ENCODE results near the gene KRT222.

Gene KRT222

DNA sequence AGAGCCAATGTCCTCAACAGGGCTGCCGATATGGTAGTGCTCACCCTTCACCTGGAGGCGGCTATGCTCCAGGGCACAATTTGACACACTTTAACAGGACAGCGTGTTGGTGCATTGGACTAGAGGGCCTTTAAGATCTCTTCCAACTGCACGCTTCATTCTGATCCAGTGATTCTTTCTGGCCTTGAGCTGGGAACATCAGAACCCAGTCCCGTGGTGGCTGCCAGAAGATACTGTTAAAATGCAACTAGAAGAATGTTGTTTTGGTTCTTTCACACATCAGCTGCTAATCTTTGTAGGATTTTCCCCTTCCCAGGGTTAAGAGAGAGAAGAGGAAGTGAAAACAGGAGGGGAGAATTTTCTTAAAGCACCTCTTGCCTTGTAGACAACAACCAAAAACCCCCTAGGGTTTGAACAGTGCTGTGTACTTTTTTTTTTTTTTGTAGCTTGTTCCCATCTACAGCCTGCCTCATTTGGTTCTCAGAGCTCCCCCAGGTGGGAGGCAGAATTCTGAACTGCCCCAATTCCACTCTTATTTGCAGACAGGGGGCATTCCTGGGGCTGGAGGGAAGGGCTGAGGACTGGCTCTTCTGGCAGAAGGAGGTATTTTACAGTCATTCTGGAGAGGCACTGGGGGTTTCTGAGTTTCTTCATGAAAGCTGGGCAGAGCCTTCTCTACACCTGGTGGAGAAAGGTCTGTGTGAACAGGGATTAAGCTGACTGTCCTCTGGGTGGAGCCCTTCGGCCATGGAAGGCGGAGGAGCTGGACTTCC is 49.7 kb downstream of the KRT222 start:
- DNase-seq (ENCODE audit: low spot score): no peak

DNA sequence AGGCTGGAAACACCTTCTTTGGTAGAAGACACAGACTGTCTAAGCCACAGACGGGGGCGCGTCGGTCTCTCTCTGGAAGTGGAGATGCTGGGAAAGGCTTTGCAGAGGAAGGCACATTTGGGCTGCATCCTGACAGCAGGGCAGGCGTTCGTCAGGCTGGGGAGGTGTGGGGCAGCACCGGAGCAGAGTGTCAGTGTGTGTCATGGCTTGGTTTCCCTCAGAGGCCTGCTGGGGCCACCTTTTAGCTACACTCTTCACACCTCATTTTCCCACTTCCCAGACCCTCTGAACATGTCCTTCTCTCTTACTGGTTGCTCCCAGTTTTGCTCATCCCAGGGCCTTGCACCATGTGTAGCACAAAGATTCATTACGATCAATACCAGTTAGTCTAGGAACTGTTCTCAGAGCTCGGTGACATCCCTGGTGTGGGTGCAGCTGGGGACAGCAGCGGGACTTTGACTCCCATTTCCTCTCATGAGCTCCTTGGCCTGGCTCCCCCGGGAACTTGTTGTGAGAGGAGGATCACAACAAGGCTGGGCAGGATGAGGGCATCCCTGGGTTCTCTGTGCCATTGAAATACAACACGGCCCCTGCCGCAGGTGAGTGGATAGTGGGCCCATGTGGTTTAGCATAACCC is 50.4 kb downstream of the KRT222 start:
- DNase-seq (ENCODE audit: low spot score): no peak

DNA sequence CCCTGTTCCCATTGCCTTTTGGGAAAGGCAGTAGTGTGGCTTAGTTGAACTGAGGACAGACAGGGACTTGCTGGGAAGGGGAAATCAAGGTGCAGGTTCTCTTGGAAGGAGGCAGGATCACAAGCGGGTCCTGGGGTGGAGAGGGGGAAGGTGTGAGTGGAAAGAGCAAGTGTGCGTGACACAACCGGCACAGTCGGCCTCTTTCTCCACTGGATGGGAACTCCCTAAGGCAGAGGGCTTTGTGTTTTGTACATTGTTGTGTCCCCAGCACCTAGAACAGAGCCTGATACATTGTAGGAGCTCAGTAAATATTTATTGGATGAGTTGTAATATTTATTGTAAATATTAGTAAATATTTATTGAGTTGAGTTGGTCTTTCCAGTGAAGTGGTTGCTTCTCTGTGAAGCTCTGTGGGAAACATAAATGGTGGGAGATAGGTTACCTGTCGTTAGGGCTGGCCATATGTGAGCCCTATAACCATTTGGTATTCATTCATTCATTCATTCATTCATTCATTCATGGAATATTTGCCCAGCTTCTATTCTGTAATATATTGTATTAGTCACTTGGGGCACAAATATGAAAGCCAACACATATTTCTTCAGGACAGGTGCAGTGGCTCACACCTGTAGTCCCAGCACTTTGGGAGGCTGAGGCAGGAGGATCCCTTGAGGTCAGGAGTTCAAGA is 51.4 kb downstream of the KRT222 start:
- no peak for DNase-seq (ENCODE audit: low spot score)

DNA sequence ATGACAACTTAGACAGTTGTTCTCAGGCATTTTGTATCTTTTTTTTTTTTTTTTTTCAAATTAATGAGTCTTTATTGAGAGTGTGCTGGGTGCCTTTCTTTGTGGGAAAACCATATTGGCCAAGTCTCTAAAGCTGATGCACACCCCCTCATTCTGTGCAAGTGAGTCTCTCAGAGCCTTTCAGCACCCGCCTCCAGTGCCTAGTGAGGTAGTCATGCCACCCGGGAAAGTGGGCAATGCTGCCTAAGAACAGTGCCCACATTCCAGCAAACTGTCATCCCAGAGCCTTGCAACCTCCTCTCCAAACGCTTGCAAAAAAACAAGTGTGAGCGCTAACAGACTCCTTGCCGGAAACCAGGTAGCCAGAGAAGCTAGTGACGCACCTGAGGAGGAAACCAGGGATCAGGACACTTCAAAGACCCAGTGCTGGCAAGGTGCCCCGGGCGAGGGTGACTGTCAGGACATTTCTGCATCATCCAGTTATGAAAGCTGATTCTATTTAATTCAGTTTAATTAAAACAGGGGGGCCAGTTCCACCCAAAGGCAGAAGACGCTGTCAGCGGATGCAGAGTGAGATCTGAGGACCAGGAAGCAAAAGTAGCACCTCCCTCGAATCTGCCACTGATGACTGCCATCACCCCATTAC is 52.3 kb downstream of the KRT222 start:
- DNase-seq (ENCODE audit: low spot score): peak; percentile 49

DNA sequence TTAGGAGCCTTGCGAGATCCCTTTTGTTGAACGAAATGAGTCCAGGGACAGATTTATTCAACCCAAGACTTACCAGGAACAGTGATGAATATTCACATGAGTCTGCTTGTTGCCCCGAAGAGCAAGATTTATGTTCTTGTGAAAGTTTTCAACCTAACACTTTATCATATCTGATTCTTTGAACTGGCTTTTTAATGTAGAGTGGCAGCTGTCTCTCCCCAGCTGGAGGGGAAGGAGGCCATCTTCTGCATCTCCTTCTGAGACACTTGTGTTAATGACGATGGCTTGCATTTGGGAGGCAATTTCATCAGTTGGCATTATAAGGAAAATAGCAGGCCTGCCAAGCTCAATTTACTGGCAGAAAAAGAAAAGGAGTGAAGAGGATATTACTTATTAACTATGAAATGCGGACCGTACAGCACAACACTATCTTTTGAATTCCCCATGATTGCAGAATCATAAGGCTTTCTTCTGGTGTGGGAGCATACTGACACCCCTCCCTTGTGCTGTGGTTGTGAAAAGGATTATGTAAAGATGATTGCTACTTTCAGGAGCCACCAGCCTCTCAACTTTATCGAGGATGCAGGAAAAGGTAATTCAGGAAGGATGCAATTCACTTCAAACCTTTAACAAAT is 53.0 kb downstream of the KRT222 start:
- DNase-seq (ENCODE audit: low spot score): no peak

DNA sequence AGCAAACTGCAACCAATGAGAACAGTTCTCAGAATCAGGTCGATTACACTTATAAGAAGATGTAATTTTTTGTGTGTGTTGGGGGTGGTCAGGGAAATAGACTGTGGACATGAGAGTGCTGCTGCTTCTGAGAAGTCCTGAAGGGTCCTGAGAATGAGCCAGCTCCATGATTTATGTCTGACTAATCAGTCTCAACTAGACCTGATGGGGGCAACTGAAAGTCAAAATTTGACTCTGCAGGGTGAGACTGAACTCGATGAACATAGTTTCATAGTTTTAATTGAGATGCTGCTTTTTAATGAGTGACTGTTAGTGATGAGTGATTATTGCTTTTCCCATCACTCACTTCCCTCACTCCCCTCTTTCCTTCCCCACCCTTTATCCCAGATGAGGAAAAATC is 54.6 kb downstream of the KRT222 start:
- no peak for DNase-seq (ENCODE audit: low spot score)

DNA sequence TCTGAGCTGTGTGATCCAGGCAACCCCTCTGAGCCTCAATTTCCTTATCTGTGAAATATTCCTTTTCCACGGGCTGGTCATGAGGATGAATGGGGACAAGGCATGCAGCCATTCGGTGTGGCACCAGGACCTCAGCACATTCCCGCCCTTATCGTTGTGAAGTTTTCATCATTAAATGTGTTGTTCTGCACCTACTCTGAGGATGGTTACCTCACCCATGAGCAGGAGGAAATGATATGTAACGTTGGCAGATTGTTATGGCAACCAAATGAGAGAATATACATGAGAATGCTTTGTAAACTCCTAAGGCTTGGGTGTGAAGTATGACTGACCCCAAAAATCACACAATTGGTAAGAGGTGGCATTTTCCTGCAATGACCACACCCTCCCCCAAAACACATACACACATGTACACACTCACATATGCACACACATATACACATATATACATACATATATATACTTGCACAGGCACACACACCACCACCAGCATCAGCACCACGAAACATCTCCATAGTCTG is 56.9 kb downstream of the KRT222 start:
- DNase-seq (ENCODE audit: low spot score): no peak

DNA sequence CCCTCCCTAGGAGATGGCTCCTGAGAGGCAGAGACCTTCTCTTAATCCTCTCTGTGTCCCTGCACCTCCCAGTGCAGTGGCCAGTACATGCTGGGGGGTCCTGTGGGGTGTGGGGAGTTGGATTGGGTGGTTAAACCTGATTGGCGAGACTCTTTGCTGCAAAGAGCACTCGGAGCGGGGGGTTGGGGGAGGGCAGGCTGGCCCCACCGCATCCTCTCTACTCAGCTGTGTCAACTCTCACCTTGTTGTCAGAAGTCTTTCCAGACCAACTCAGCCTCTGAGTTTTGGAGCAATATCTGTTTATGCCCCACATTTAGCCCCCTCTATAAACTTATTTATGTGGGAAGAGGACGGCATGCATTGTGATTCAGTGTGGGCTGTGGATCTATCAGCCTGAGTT is 57.3 kb downstream of the KRT222 start:
- DNase-seq (ENCODE audit: low spot score): no peak

DNA sequence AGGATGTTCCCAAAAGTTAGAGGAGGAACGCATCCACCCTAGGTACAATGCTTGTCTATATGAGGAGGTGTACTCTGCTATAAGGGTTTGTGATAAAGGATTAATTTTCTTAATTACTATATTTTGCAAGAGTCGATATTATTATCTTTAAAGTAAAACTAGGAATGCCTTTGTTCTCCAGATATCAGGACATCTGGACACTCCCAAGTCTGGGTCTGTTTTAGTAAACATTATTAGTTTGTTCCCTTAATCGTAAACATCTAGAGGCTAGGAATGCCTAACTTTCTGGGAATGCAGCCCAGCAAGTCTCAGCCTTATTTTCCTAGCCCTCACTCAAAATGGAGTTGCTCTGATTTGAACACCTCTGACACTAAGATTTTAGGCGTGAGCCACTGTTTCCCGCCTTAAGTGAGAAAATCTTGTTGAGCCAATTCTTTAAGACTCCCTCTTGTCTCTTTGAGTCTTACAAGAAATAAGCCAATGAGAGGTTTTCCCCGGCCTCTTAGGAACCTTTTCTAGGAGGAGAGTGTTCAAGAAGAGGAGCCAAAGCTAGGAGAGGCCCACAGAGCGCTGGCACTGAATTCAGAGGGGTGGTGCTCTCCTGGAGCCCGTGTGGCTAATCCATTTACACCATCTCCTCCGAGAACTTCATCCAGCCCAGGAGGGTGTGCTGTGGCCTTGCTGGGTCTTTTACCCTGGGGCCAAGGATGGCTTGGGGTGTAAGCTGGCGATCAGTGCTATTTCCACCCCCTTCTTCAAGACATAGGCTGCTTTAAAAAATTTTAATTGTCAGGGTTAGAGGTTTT is 58.2 kb downstream of the KRT222 start:
- DNase-seq (ENCODE audit: low spot score): no peak

DNA sequence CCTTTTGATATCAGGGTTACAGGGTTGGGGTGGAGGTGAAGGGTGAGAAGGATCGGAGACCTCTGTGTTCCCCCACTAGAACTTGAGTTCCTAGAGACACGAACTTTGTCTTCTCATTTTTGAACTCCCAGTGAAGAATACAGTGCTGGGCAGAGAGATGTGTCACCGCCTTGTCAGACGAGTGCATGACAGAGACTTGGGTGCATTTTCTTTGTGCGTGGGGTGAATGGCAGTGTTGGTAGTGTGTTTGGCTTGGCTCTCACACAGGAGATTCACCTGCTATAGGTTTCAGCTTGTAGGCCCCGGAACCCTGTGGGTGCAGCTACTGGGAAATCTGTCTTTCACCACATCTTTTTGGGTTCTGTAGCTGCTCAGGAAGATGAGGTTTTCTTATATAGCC is 59.7 kb downstream of the KRT222 start:
- DNase-seq (ENCODE audit: low spot score): no peak

Data from putamen (tissue), 1 donor.